H9 (cell line): ENCODE data around the gene CDC37. TPM values are rescaled to one million over a fixed set of nuclear protein-coding genes. Genes with fewer than 3 reads are reported as not detected.
"Not testable (repeated sequence)": the region's sequence is repeated elsewhere in the genome, so short reads cannot be mapped to it uniquely, and the experiment has no call there.

Source experiments
- DNase-seq: peaks from one replicate; pipeline ENCODE4 v3.0.0-alpha.2; 2017
- H2AFZ ChIP-seq: one replicate; pipeline ENCODE4 v1.6.1; 2013; ENCODE audit warnings: mild to moderate bottlenecking, low read length, control low read depth, moderate library complexity
- H2AK5ac ChIP-seq: 2 replicates; pipeline ENCODE4 v1.6.1; 2013; ENCODE audit warnings: low read length, control low read depth, mixed read lengths; ENCODE audit not compliant: insufficient read length
- H2BK120ac ChIP-seq: one replicate; pipeline ENCODE4 v1.6.1; 2013; ENCODE audit warnings: low read depth, mild to moderate bottlenecking, low read length, control low read depth, inconsistent platforms; ENCODE audit not compliant: poor library complexity, severe bottlenecking
- H2BK12ac ChIP-seq: 2 replicates; pipeline ENCODE4 v1.6.1; 2013; ENCODE audit warnings: low read length, control low read depth, mixed read lengths, low read depth; ENCODE audit not compliant: insufficient read length
- H2BK15ac ChIP-seq: 2 replicates; pipeline ENCODE4 v1.6.1; 2013; ENCODE audit warnings: low read depth, low read length, control low read depth
- H2BK20ac ChIP-seq: one replicate; pipeline ENCODE4 v1.6.1; 2013; ENCODE audit warnings: low read depth, mild to moderate bottlenecking, low read length, control low read depth, inconsistent platforms; ENCODE audit not compliant: poor library complexity, severe bottlenecking
- H2BK5ac ChIP-seq: 2 replicates; pipeline ENCODE4 v1.6.1; 2013; ENCODE audit warnings: low read length, control low read depth, mixed read lengths; ENCODE audit not compliant: insufficient read length
- H3K14ac ChIP-seq: 2 replicates; pipeline ENCODE4 v1.6.1; 2013; ENCODE audit warnings: low read length, control low read depth; ENCODE audit not compliant: insufficient read depth
- H3K18ac ChIP-seq: 2 replicates; pipeline ENCODE4 v1.6.1; 2013; ENCODE audit warnings: low read depth, mild to moderate bottlenecking, mixed read lengths, low read length, control low read depth; ENCODE audit not compliant: insufficient read length
- H3K23ac ChIP-seq: 2 replicates; pipeline ENCODE4 v1.6.1; 2013; ENCODE audit warnings: low read length, control low read depth, mixed read lengths, low read depth; ENCODE audit not compliant: insufficient read length
- H3K23me2 ChIP-seq: 2 replicates; pipeline ENCODE4 v1.6.1; 2013; ENCODE audit warnings: low read depth, mild to moderate bottlenecking, mixed read lengths, low read length, control low read depth; ENCODE audit not compliant: insufficient read length, poor library complexity, severe bottlenecking
- H3K27ac ChIP-seq: 2 replicates; pipeline ENCODE4 v1.5.1; 2013; ENCODE audit warnings: low read length, control low read depth, mixed read lengths, low read depth; ENCODE audit not compliant: insufficient read length
- H3K27me3 ChIP-seq: 2 replicates; pipeline ENCODE4 v1.6.1; 2013; ENCODE audit warnings: low read length, control low read depth, inconsistent platforms; ENCODE audit not compliant: insufficient read depth
- H3K4ac ChIP-seq: 2 replicates; pipeline ENCODE4 v1.6.1; 2013; ENCODE audit warnings: low read depth, mild to moderate bottlenecking, control low read depth, inconsistent platforms, low read length, moderate library complexity
- H3K4me1 ChIP-seq: 2 replicates; pipeline ENCODE4 v1.6.1; 2013; ENCODE audit warnings: low read length, control low read depth, inconsistent platforms; ENCODE audit not compliant: insufficient read depth
- H3K4me2 ChIP-seq: 2 replicates; pipeline ENCODE4 v1.6.1; 2013; ENCODE audit warnings: low read length, control low read depth, mixed read lengths; ENCODE audit not compliant: insufficient read length, insufficient read depth
- H3K56ac ChIP-seq: 2 replicates; pipeline ENCODE4 v1.6.1; 2013; ENCODE audit warnings: low read depth, mild to moderate bottlenecking, mixed read lengths, low read length, control low read depth; ENCODE audit not compliant: insufficient read length
- H3K79me1 ChIP-seq: 2 replicates; pipeline ENCODE4 v1.6.1; 2013; ENCODE audit warnings: low read depth, mild to moderate bottlenecking, moderate library complexity, low read length, control low read depth, inconsistent platforms; ENCODE audit not compliant: insufficient read depth, poor library complexity, severe bottlenecking
- H3K79me2 ChIP-seq: 2 replicates; pipeline ENCODE4 v1.6.1; 2013; ENCODE audit warnings: low read length, control low read depth, inconsistent platforms; ENCODE audit not compliant: insufficient read depth
- H3K9ac ChIP-seq: 2 replicates; pipeline ENCODE4 v1.6.1; 2013; ENCODE audit warnings: low read length, control low read depth, mixed read lengths; ENCODE audit not compliant: insufficient read length; ENCODE audit errors: extremely low read depth
- H3K9me3 ChIP-seq: one replicate; pipeline ENCODE4 v1.6.1; 2013; ENCODE audit warnings: low read depth, low read length, inconsistent platforms; ENCODE audit not compliant: control insufficient read depth
- H3T11ph ChIP-seq: one replicate; pipeline ENCODE4 v1.6.1; 2013; ENCODE audit warnings: mild to moderate bottlenecking, low read length, control low read depth, inconsistent platforms
- H4K20me1 ChIP-seq: one replicate; pipeline ENCODE4 v1.6.1; 2013; ENCODE audit not compliant: control insufficient read depth, insufficient read length, insufficient read depth
- H4K5ac ChIP-seq: 2 replicates; pipeline ENCODE4 v1.6.1; 2013; ENCODE audit warnings: low read depth, mild to moderate bottlenecking, mixed read lengths, low read length, control low read depth; ENCODE audit not compliant: insufficient read length
- H4K8ac ChIP-seq: replicated peaks from 2 replicates; pipeline ENCODE4 v1.6.1; 2013; ENCODE audit warnings: low read length, control low read depth, mixed read lengths, low read depth; ENCODE audit not compliant: insufficient read length
- H4K91ac ChIP-seq: 2 replicates; pipeline ENCODE4 v1.6.1; 2013; ENCODE audit warnings: low read depth, mild to moderate bottlenecking, moderate library complexity, mixed read lengths, low read length, control low read depth; ENCODE audit not compliant: insufficient read length
- H3K27ac Mint-ChIP-seq, 3 experiments: 2 replicates in 2 of 3; 3 replicates in 1 of 3; pipeline ENCODE4 v1.8.0; 2020 to 2021; ENCODE audit warnings: mixed read lengths in 3 of 3, mild to moderate bottlenecking in 1 of 3, moderate library complexity in 1 of 3
- H3K27me3 Mint-ChIP-seq: 2 replicates; pipeline ENCODE4 v1.8.0; 2021; ENCODE audit warnings: low read depth, mild to moderate bottlenecking, moderate library complexity, mixed read lengths
- H3K36me3 Mint-ChIP-seq, 3 experiments: 2 replicates in 2 of 3; 3 replicates in 1 of 3; pipeline ENCODE4 v1.8.0; 2020 to 2021; ENCODE audit warnings: low read depth in 3 of 3, mixed read lengths in 3 of 3; ENCODE audit not compliant: insufficient read depth in 1 of 3
- H3K4me1 Mint-ChIP-seq, 2 experiments: 2 replicates each; pipeline ENCODE4 v1.8.0; 2020; ENCODE audit warnings: mixed read lengths in 2 of 2
- H3K4me3 Mint-ChIP-seq, 2 experiments: 2 replicates in 1 of 2; 3 replicates in 1 of 2; pipeline ENCODE4 v1.8.0; 2020 to 2021; ENCODE audit warnings: mild to moderate bottlenecking in 2 of 2, mixed read lengths in 2 of 2, moderate library complexity in 1 of 2
- H3K9me3 Mint-ChIP-seq, 2 experiments: 2 replicates in 1 of 2; 3 replicates in 1 of 2; pipeline ENCODE4 v1.8.0; 2020; ENCODE audit warnings: mild to moderate bottlenecking in 2 of 2, mixed read lengths in 2 of 2, moderate library complexity in 1 of 2
- WGBS: extraction: QIAGEN DNeasy Blood & Tissue Kit; methylation state at CpG from one replicate; pipeline ENCODE4 v1.1.7; 2013; ENCODE audit warnings: missing lambda C conversion rate, low lambda C conversion rate, mixed read lengths; ENCODE audit not compliant: insufficient read length; ENCODE audit errors: extremely low coverage; 5-methylcytosine and 5-hydroxymethylcytosine counted together
- total RNA-seq: library from RNA; stranded (reverse); gene quantifications from 2 replicates; pipeline ENCODE4 v1.2.1, GENCODE V29; 2021
- TF ChIP-seq, protein P1 (sequence below): fragments of 200-600 bp; sonication (generic); conservative IDR thresholded peaks from 3 replicates; pipeline ENCODE4 v1.8.0; 2021; ENCODE audit warnings: antibody characterized with exemption, mild to moderate bottlenecking

Gene CDC37
- total RNA-seq, 1 experiment from 2014 or later = 155 TPM

DNA sequence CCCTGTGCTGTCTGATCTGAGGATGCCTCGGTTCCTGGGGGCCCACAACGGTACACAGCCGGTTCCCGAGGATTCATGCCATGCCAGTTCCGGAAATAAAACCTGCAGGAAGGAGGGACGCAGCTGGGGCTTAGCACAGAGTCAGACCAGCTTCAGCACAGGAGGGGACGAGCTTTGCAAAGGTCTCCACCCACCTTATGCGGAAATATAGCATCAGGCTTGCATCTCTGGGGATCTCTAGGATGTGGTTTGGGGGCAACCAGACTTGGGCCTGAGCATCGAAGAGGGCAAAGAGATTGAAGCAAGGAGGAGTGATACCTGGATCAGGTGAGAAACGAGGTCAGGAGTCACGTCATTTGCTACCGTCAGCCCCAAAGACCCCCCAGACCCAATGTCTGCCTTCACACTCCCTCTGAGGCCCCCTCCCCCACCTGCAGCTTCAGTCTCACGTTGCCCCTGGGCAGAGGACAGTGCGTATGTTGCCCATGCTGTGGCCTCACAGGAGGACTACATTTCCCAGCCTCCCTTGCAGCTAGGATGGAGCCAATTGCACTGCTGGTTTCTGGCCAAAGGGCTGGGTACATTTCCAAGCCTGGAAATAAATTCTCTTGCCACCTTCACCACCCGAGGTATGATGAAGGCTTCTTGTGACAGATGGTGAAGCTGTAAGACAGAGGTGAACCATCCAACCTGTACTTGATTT lies 35.1 kb downstream of the CDC37 start:
- no peaks in the 10 kb centered on the region for H3K79me1 ChIP-seq
- no peak overlapping the region for H3K4ac ChIP-seq
- H2AK5ac ChIP-seq = no peak overlapping the region
- H3K23me2 ChIP-seq = no peaks in the 10 kb centered on the region
- no CpG with 5 or more reads among the region's 15 CpGs for WGBS
- no peak for DNase-seq
- H3K18ac ChIP-seq = no peak overlapping the region
- no peak overlapping the region for H3K4me2 ChIP-seq
- Mint-ChIP-seq H3K4me3 (no peak overlapping the region), H3K27ac (no peak overlapping the region; a peak in 1 of 7 replicates), H3K9me3 (no peaks in the 10 kb centered on the region), H3K4me1 (no peaks in the 10 kb centered on the region), H3K27me3 (no peaks in the 10 kb centered on the region; the same call in 1 of the 2 replicates), H3K36me3 (peaks cover 23 to 53% (median 44%) of the 10 kb centered on the region in 3 experiments)
- TF ChIP-seq, protein P1, sequence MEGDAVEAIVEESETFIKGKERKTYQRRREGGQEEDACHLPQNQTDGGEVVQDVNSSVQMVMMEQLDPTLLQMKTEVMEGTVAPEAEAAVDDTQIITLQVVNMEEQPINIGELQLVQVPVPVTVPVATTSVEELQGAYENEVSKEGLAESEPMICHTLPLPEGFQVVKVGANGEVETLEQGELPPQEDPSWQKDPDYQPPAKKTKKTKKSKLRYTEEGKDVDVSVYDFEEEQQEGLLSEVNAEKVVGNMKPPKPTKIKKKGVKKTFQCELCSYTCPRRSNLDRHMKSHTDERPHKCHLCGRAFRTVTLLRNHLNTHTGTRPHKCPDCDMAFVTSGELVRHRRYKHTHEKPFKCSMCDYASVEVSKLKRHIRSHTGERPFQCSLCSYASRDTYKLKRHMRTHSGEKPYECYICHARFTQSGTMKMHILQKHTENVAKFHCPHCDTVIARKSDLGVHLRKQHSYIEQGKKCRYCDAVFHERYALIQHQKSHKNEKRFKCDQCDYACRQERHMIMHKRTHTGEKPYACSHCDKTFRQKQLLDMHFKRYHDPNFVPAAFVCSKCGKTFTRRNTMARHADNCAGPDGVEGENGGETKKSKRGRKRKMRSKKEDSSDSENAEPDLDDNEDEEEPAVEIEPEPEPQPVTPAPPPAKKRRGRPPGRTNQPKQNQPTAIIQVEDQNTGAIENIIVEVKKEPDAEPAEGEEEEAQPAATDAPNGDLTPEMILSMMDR = no peak
- H2BK20ac ChIP-seq = no peak overlapping the region
- no peak overlapping the region for H3K56ac ChIP-seq
- H4K8ac ChIP-seq = no peak overlapping the region
- no peak overlapping the region for H2BK15ac ChIP-seq
- no peaks in the 10 kb centered on the region for H3K9me3 ChIP-seq
- H2BK12ac ChIP-seq = no peak overlapping the region
- no peak overlapping the region for H3K14ac ChIP-seq
- no peak overlapping the region for H4K91ac ChIP-seq
- H3K79me2 ChIP-seq = no peaks in the 10 kb centered on the region
- H3K27ac ChIP-seq = no peak overlapping the region
- H2AFZ ChIP-seq = no peak overlapping the region
- no peak overlapping the region for H3K9ac ChIP-seq
- H4K5ac ChIP-seq = no peak overlapping the region
- H3K27me3 ChIP-seq = no peaks in the 10 kb centered on the region
- H3K23ac ChIP-seq = no peak overlapping the region
- H2BK120ac ChIP-seq = no peak overlapping the region
- H3T11ph ChIP-seq = no peak overlapping the region
- no peaks in the 10 kb centered on the region for H4K20me1 ChIP-seq
- no peak overlapping the region for H2BK5ac ChIP-seq
- H3K4me1 ChIP-seq = no peaks in the 10 kb centered on the region

DNA sequence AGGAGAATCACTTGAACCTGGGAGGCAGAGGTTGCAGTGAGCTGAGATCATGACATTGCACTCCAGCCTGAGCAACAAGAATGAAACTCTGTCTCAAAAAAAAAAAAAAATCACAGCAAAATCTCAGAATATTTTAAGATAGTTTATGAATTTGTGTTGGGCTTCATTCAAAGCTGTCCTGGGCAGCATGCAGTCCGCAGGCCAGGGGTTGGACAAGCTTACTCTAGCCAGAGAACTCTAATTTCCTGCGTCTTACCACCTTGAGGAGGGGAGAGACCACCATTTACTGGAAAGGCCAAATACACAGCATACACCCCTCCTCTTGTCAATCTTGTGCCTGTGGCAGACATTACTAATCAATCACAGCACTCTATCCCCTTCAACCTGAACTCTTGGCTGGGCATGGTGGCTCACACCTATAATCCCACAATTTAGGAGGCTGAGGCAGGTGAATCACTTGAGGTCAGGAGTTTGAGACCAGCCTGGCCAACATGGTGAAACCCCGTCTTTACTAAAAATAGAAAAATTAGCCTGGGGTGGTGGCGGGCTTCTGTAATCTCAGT lies 36.3 kb downstream of the CDC37 start:
- H4K20me1 ChIP-seq, H3K27ac Mint-ChIP-seq, H3K56ac ChIP-seq, H3K4me2 ChIP-seq, H3K79me1 ChIP-seq, H4K91ac ChIP-seq, DNase-seq, H3K9ac ChIP-seq, H2BK120ac ChIP-seq, H3K9me3 ChIP-seq, H4K5ac ChIP-seq, H3K4ac ChIP-seq, H2BK5ac ChIP-seq, H3K18ac ChIP-seq, H4K8ac ChIP-seq, H2BK12ac ChIP-seq, H3K4me3 Mint-ChIP-seq, H3K14ac ChIP-seq, H3K27me3 Mint-ChIP-seq, H3K79me2 ChIP-seq, H2AK5ac ChIP-seq, H3T11ph ChIP-seq, H3K23ac ChIP-seq, H3K27ac ChIP-seq, H3K4me1 ChIP-seq, H3K9me3 Mint-ChIP-seq, H2AFZ ChIP-seq, H3K4me1 Mint-ChIP-seq, H2BK20ac ChIP-seq, H3K27me3 ChIP-seq, H2BK15ac ChIP-seq, H3K23me2 ChIP-seq: not testable (repeated sequence)
- H3K36me3 Mint-ChIP-seq = peaks cover 23 to 54% (median 44%) of the 10 kb centered on the region in 3 experiments
- WGBS = no CpG with 5 or more reads among the region's 4 CpGs
